GM23248 (cell line): ENCODE data around the gene SBF2.

ENCODE experiments used
- EZH2 ChIP-seq: fragments of 200-600 bp; sonication (generic); IDR thresholded peaks from 2 replicates; pipeline ENCODE4 v1.6.1; 2018; ENCODE audit warnings: antibody characterized with exemption, mild to moderate bottlenecking; ENCODE audit not compliant: insufficient read depth, poor library complexity, severe bottlenecking
- EZH2phosphoT487 ChIP-seq: fragments of 200-600 bp; sonication (generic); IDR thresholded peaks from 2 replicates; pipeline ENCODE4 v1.6.1; 2018; ENCODE audit warnings: antibody characterized with exemption, moderate library complexity, mild to moderate bottlenecking, low read depth; ENCODE audit not compliant: insufficient read depth

DNA sequence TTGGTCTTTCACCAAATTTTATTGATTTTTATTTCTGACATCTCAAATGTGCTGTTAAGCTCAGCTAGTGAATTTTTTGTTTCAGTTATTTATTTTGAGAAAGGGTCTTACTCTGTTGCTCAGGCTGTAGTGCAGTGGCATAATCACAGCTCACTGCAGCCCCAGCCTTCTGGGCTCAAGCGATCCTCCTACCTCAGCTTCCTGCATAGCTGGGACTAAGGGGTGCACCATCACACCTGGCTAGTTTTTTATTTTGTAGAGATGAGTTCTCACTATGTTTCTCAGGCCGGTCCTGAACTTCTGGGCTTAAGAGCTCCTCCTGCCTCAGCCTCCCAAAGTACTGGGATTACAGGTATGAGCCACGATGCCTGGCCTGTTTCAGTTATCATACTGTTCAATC is 282.0 kb downstream of the SBF2 start:
- TF ChIP-seq EZH2phosphoT487 (no peak), EZH2 (no peak)
